Fibroblast of villous mesenchyme (primary cell): ENCODE measurements around the gene PRKCG. TPM values are rescaled to one million over a fixed set of nuclear protein-coding genes. Genes with fewer than 3 reads are reported as not detected.

Experiments used
- DNase-seq: peaks from one replicate; pipeline ENCODE4 v3.0.0-alpha.2; 2010; ENCODE audit warnings: low read depth
- H3K4me3 ChIP-seq: 2 replicates; pipeline ENCODE4 v1.5.1; 2011; ENCODE audit warnings: low read depth, mild to moderate bottlenecking, low read length
- CTCF ChIP-seq: IDR thresholded peaks from 2 replicates; pipeline ENCODE4 v1.5.1; 2012; ENCODE audit warnings: low read depth, mild to moderate bottlenecking, low read length; ENCODE audit not compliant: insufficient read depth
- total RNA-seq: library from RNA; depleted of rRNA; stranded (reverse); fragments of >200 nt; gene quantifications from 2 replicates; pipeline ENCODE4 v1.2.3, GENCODE V29; 2012

The PRKCG gene
- total RNA-seq, 1 donor, result 0.43 TPM

- TF ChIP-seq CTCF, result no peak
Observed at GRCh38 chr19:53907193-53907581, 25.2 kb downstream of the PRKCG start.

GRCh38 chr19:53907690-53908089 is 25.7 kb downstream of the PRKCG start:
- DNase-seq, result no peak
- peak overlapping the region; percentile 58 for H3K4me3 ChIP-seq
- TF ChIP-seq CTCF, result no peak

More at GRCh38 chr19:53907193-53907581, 25.2 kb downstream of the PRKCG start:
- no peak overlapping the region for H3K4me3 ChIP-seq
- no peak for DNase-seq

DNA sequence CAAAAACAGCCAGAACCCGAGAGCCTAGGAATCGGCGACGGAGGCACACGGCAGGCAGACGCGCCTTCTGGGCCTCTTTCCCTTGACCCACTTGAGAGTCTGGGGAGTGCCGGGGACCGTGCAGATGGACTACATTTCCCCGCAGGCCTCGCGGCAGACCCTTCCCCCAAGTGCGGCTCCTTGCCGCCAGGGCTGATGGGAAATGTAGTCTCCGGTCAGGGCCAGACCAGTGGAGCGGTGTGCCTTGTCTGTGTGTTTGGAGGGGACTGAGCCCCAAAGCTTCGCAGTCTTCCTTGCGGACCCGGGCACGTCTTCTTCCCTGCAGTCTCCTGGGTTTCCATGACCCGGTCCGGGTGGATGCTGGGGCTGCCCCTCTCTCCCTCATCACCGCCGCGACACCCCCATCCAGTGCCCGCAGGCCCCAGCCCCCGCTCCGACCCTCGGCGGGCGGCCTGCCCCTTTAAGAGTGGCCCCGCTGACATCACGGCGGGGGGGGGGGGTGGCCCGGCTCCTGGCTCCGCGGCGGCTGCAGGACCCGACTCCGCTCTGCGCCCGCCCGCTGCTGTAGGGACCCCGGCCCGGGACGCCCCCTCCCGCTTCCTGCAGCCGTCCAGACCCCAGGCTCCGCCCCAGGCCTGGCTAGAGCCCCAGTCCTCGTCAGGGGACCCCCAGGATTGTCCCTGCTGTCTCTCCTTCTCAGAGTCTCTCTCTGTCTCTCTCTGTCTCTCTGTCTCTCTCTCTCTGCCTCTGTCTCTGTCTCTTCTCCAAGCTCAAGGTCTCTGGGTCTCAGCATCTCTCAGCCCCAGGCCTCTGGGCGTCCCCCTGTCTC is 26.3 kb downstream of the PRKCG start:
- DNase-seq, result peak; percentile 66
- no peak for TF ChIP-seq CTCF
- H3K4me3 ChIP-seq, result peak overlapping the region; percentile 58

- DNase-seq, result no peak
- TF ChIP-seq CTCF, result no peak
- peak within 1 kb of the TSS; percentile 58 for H3K4me3 ChIP-seq
Observed at GRCh38 chr19:53908935-53909415, 27.0 kb downstream of the PRKCG start, which contains the start of gene CACNG7. Gene CACNG7, plus strand, starts transcription at chr19:53909278. Its CDS starts 3,554 bp downstream, at chr19:53912832.

DNA sequence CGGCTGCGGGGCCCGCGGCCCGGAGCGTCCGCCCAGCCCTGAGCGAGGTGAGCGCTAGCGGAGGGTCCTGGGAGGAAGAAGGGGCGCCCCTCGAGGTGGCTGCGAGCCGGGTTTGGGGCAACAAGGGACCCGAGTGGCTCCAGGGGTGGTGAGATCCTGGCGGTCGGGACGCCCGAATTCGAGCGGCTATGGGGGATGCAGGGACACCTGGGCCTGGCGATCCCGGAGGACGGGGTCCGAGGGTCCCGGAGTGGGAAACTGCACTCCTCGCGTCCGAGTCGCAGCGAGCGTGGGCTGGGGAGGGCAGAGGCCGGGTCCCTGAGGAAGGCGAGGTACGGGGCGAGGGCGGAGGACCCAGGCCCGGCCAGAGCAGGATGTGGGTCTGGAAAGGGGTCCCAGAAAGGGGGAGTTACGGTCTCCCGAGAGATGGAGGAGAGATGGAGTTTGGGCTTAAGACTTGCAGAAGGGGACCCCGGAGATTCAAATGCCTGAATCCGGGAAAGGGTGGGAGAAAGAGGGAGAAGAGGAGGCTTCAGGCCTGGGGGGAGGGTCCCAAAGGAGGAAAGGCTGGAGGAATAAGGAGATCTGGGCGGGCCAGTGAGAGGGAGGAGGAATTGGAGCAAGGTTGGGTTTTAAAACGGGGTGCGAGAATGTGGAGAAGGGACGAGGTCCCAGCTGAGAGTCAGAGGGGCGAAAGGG is 27.6 kb downstream of the PRKCG start:
- DNase-seq, result no peak
- TF ChIP-seq CTCF, result no peak
- peak overlapping the region; percentile 58 for H3K4me3 ChIP-seq

GRCh38 chr19:53910170-53910518 is 28.1 kb downstream of the PRKCG start:
- TF ChIP-seq CTCF, result no peak
- no peak for DNase-seq
- H3K4me3 ChIP-seq, result peak overlapping the region; percentile 58
